Transverse colon (tissue), 4 donors: ENCODE results near the gene MYH7. TPM values are rescaled to one million over a fixed set of nuclear protein-coding genes. Genes with fewer than 3 reads are reported as not detected.

Experiments used
- DNase-seq: peaks from one replicate; pipeline ENCODE4 v3.0.0-alpha.2; 2019
- H3K27ac ChIP-seq, 4 donors: fragments of 200-600 bp; sonication (generic); 2 replicates each; pipeline ENCODE4 v1.5.1; 2016 to 2018; ENCODE audit warnings: inconsistent platforms in 4 of 4
- H3K27me3 ChIP-seq: fragments of 200-600 bp; sonication (generic); 2 replicates; pipeline ENCODE4 v1.5.1; 2017; ENCODE audit warnings: inconsistent platforms
- H3K36me3 ChIP-seq, 4 donors: fragments of 200-600 bp; sonication (generic); 2 replicates each; pipeline ENCODE4 v1.5.1; 2017 to 2019; ENCODE audit warnings: inconsistent platforms in 4 of 4
- H3K4me1 ChIP-seq, 4 donors: fragments of 200-600 bp; sonication (generic); 2 replicates each; pipeline ENCODE4 v1.5.1; 2017 to 2020; ENCODE audit warnings: inconsistent platforms in 4 of 4
- H3K4me3 ChIP-seq, 4 donors: fragments of 200-600 bp; sonication (generic); 1 replicate in 1 of 4; 2 replicates in 3 of 4; pipeline versions ENCODE4 v1.5.1 to v1.6.1; 2017 to 2019; ENCODE audit warnings: inconsistent platforms in 4 of 4
- H3K9me3 ChIP-seq, 2 donors: fragments of 200-600 bp; sonication (generic); 2 replicates each; pipeline ENCODE4 v1.5.1; 2017 to 2019; ENCODE audit warnings: inconsistent platforms in 2 of 2
- CTCF ChIP-seq, 5 experiments: fragments of 200-600 bp in 3 of 5; fragments of 450-650 bp in 2 of 5; sonication (generic) in 3 of 5; IDR thresholded peaks; 1 replicate in 2 of 5; 2 replicates in 3 of 5; pipeline ENCODE4 v1.5.1; 2016 to 2017; ENCODE audit warnings: antibody characterized with exemption in 5 of 5, inconsistent platforms in 3 of 5, mild to moderate bottlenecking in 2 of 5, moderate library complexity in 1 of 5
- EP300 ChIP-seq: sonication (generic); formaldehyde crosslinking; IDR thresholded peaks from one replicate; pipeline ENCODE4 v1.6.1; 2017; ENCODE audit warnings: antibody characterized with exemption, low read depth
- POLR2A ChIP-seq: fragments of 450-650 bp; IDR thresholded peaks from one replicate; pipeline ENCODE4 v1.6.1; 2016; ENCODE audit warnings: antibody characterized with exemption, mild to moderate bottlenecking, moderate library complexity
- POLR2AphosphoS5 ChIP-seq, 3 donors: sonication (generic); formaldehyde crosslinking; IDR thresholded peaks; one replicate each; pipeline ENCODE4 v1.6.1; 2016; ENCODE audit warnings: antibody characterized with exemption in 3 of 3
- WGBS, 2 donors: methylation state at CpG; one replicate each; pipeline ENCODE4 v1.1.5; 2018; ENCODE audit warnings: low coverage in 1 of 2; 5-methylcytosine and 5-hydroxymethylcytosine counted together
- in situ Hi-C, 4 donors: fragments of 200-750 bp; cut with MboI; loops; one replicate each; pipeline versions ENCODE4 v1.15.0 to v1.15.1; 2017; ENCODE audit warnings: low sequenced_read_pairs in 3 of 4, low pct_ligation_motif_present in 1 of 4, low pct_unique_long_range_greater_than_20kb in 1 of 4
- intact Hi-C: fragments of 100-400 bp; cut with DNase I; formaldehyde crosslinking; loops from one replicate; pipeline ENCODE4 v1.15.1; 2023; ENCODE audit warnings: low total_unique reads
- total RNA-seq, 4 donors: library from RNA; depleted of rRNA; stranded (reverse); fragments of >200 nt; gene quantifications; one replicate each; pipeline ENCODE4 v1.1.0, GENCODE V29; 2016

The MYH7 gene
- total RNA-seq, 4 donors from 2014 or later: 0.64 to 2.9 TPM; not detected in 2

- intact Hi-C loops: no loop called here
Measured at GRCh38 chr14:23371865-23372264, 63.6 kb downstream of the MYH7 start.

GRCh38 chr14:23370221-23370620 lies 65.2 kb downstream of the MYH7 start:
- TF ChIP-seq EP300 (no peak), CTCF (IDR thresholded peaks at IDR 0.05) (no peak), POLR2AphosphoS5 (IDR thresholded peaks at IDR 0.05) (no peak), POLR2A (no peak)
- Histone ChIP-seq H3K4me1 (peaks cover 0 to 12% (median 5%) of the 10 kb centered on the region in 4 donors), H3K9me3 (no peaks in the 10 kb centered on the region), H3K27me3 (peaks cover 23% of the 10 kb centered on the region), H3K4me3 (no peak overlapping the region), H3K36me3 (no peaks in the 10 kb centered on the region), H3K27ac (no peak overlapping the region)
- in situ Hi-C loops: no loop called here
- WGBS, 2 donors: 29% methylated on average over 1 of the region's 1 CpG; no CpG with 5 or more reads in 1 of the 2 donors
- no peak for DNase-seq
- intact Hi-C loops: no loop called here

More at GRCh38 chr14:23371865-23372264, 63.6 kb downstream of the MYH7 start:
- Histone ChIP-seq H3K27ac (no peak overlapping the region), H3K27me3 (peaks cover 6% of the 10 kb centered on the region), H3K36me3 (no peaks in the 10 kb centered on the region), H3K4me3 (no peak overlapping the region), H3K4me1 (peaks cover 0 to under 1% (median under 1%) of the 10 kb centered on the region in 4 donors), H3K9me3 (no peaks in the 10 kb centered on the region)
- 92% methylated on average over 1 of the region's 1 CpG; no CpG with 5 or more reads in 1 of the 2 donors for WGBS, 2 donors
- DNase-seq: no peak
- TF ChIP-seq CTCF (IDR thresholded peaks at IDR 0.05) (no peak), EP300 (no peak), POLR2A (no peak), POLR2AphosphoS5 (IDR thresholded peaks at IDR 0.05) (no peak)
- in situ Hi-C loops: no loop called here

- peaks cover 4 to 23% (median 5%) of the 10 kb centered on the region in 4 donors for H3K4me1 ChIP-seq
- H3K36me3 ChIP-seq: no peaks in the 10 kb centered on the region
- WGBS, 2 donors: 65% methylated on average over 33 of the region's 34 CpGs; no CpG with 5 or more reads in 1 of the 2 donors
- peak overlapping the region; percentile 86 to 97 (median 92) for H3K27ac ChIP-seq
- peak; percentile 42 for DNase-seq
- TF ChIP-seq POLR2A (no peak), POLR2AphosphoS5 (IDR thresholded peaks at IDR 0.05) (peak in 1 of 3 donors; percentile 11)
- intact Hi-C loops (no loop called here), in situ Hi-C loops (no loop called here)
- H3K4me3 ChIP-seq: peak overlapping the region; percentile 7 to 59 (median 39)
- H3K9me3 ChIP-seq: no peaks in the 10 kb centered on the region
- H3K27me3 ChIP-seq: peaks cover 46% of the 10 kb centered on the region
Measured at GRCh38 chr14:23366426-23366921, 69.0 kb downstream of the MYH7 start.

GRCh38 chr14:23365732-23366425 lies 69.6 kb downstream of the MYH7 start:
- WGBS, 2 donors: 15 to 22% methylated on average over 8 to 26 of the region's 51 CpGs
- H3K4me1 ChIP-seq: peaks cover 4 to 23% (median 5%) of the 10 kb centered on the region in 4 donors
- H3K4me3 ChIP-seq: peak overlapping the region; percentile 7 to 59 (median 39)
- no peaks in the 10 kb centered on the region for H3K36me3 ChIP-seq
- H3K27me3 ChIP-seq: peaks cover 46% of the 10 kb centered on the region
- DNase-seq: peak; percentile 24
- TF ChIP-seq CTCF (IDR thresholded peaks at IDR 0.05): no peak
- peak; percentile 68 to 89 (median 81) for TF ChIP-seq POLR2AphosphoS5 (IDR thresholded peaks at IDR 0.05)
- TF ChIP-seq POLR2A: peak; percentile 44
- peak overlapping the region; percentile 86 to 97 (median 92) for H3K27ac ChIP-seq
- in situ Hi-C loops: no loop called here
- intact Hi-C loops: no loop called here
- no peaks in the 10 kb centered on the region for H3K9me3 ChIP-seq
